Duodenal mucosa (tissue), 2 donors: ENCODE results near the gene CARMIL1.

Experiments
- H3K27ac ChIP-seq: one replicate; pipeline ENCODE4 v1.7.0; 2013; ENCODE audit warnings: low read depth, low read length
- H3K27me3 ChIP-seq, 2 donors: one replicate each; pipeline ENCODE4 v1.7.0; 2013; ENCODE audit warnings: low read length in 2 of 2, control low read depth in 1 of 2; ENCODE audit not compliant: insufficient read depth in 2 of 2, control insufficient read depth in 1 of 2
- H3K36me3 ChIP-seq, 2 donors: one replicate each; pipeline ENCODE4 v1.7.0; 2013; ENCODE audit warnings: low read length in 2 of 2, control low read depth in 1 of 2; ENCODE audit not compliant: insufficient read depth in 2 of 2, control insufficient read depth in 1 of 2
- H3K4me1 ChIP-seq, 2 donors: one replicate each; pipeline ENCODE4 v1.7.0; 2013; ENCODE audit warnings: low read length in 2 of 2, control low read depth in 1 of 2; ENCODE audit not compliant: insufficient read depth in 2 of 2, control insufficient read depth in 1 of 2
- H3K4me3 ChIP-seq, 2 donors: one replicate each; pipeline ENCODE4 v1.7.0; 2013; ENCODE audit warnings: low read length in 2 of 2, low read depth in 1 of 2
- H3K9ac ChIP-seq, 2 donors: one replicate each; pipeline ENCODE4 v1.7.0; 2013; ENCODE audit warnings: low read length in 2 of 2, low read depth in 1 of 2
- H3K9me3 ChIP-seq, 2 donors: one replicate each; pipeline ENCODE4 v1.7.0; 2013; ENCODE audit warnings: low read length in 2 of 2, control low read depth in 1 of 2; ENCODE audit not compliant: control insufficient read depth in 1 of 2

The CARMIL1 gene

DNA sequence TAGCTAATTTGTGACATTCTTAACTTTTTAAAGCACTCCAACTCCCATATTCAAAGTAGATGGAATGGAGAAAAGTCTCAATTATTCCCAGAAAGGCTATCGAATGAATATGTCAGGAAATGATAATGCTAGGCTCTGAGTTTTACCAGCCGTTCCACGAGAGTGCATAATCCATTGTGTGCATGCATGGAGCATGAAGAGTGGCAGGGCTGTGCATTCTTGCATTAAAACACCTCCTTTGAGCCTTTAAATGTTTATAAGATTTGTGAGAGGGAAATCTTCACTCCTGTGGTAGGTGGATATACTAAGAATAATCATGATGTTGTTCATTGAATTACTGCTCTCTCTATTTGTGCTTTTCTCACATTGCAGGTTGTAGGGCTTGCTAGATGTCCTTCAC, 178.3 kb downstream of the CARMIL1 start:
- Histone ChIP-seq H3K36me3 (peaks cover 4% of the 10 kb centered on the region in 2 donors), H3K9me3 (no peaks in the 10 kb centered on the region), H3K27me3 (no peaks in the 10 kb centered on the region), H3K4me1 (no peaks in the 10 kb centered on the region), H3K9ac (no peak overlapping the region), H3K27ac (no peak overlapping the region), H3K4me3 (no peak overlapping the region)

DNA sequence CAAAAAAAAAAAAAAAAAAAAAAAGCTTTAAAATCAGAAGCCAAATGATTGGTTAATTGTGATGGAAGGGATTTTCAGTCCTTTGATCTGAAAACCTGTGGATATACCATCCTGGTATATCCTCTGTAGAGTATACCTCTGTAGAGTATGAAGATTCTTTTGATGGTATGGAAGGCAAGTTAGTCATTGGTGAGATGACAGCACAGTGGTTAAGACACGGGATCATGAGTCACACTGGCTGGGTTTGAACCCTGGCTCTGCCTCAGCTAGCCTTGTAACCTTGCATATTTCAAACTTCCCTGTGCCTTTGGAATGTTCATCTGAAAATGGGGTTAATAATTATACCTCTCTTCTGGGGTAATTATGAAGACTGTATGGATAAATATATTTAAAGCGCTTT, 179.3 kb downstream of the CARMIL1 start:
- H3K27ac ChIP-seq = no peak overlapping the region
- peaks cover 4 to 7% of the 10 kb centered on the region in 2 donors for H3K36me3 ChIP-seq
- H3K4me1 ChIP-seq = no peaks in the 10 kb centered on the region
- H3K9ac ChIP-seq = no peak overlapping the region
- no peaks in the 10 kb centered on the region for H3K27me3 ChIP-seq
- H3K4me3 ChIP-seq = no peak overlapping the region
- no peaks in the 10 kb centered on the region for H3K9me3 ChIP-seq

DNA sequence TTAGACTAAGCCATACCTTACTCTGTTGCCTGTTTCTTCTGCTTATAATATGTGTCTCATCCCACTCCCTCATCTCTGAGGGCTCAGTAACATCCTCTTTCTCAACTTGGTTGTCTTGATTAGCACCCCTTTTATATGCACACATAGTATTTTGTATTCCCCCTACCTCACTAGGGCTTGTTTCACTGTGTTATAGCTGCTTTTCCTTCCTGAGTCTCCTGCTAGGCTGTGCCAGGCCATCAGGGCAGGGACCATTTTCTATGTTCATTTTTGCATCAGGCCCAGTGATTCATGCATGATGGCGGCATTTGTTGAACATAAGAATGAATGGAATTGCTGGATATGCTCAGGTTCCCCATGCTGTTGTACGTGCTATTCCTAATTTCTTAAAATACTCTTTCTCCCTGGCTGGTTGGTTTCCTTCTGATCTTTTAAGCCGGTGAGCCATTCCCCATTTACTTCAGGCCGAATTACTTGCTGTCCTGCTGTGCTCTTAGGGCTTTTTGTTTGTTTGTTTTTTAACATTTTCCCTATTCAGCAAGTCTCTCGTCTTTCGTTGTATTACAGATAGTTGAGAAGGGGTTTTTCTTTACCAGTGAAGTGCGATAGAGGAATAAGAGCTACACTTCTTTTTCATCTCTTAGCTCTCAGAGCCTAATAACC, 183.2 kb downstream of the CARMIL1 start:
- H3K27ac ChIP-seq = no peak overlapping the region
- peaks cover 3% of the 10 kb centered on the region in 2 donors for H3K36me3 ChIP-seq
- no peaks in the 10 kb centered on the region for H3K4me1 ChIP-seq
- no peaks in the 10 kb centered on the region for H3K27me3 ChIP-seq
- H3K9ac ChIP-seq = no peak overlapping the region
- H3K9me3 ChIP-seq = no peaks in the 10 kb centered on the region
- H3K4me3 ChIP-seq = no peak overlapping the region

DNA sequence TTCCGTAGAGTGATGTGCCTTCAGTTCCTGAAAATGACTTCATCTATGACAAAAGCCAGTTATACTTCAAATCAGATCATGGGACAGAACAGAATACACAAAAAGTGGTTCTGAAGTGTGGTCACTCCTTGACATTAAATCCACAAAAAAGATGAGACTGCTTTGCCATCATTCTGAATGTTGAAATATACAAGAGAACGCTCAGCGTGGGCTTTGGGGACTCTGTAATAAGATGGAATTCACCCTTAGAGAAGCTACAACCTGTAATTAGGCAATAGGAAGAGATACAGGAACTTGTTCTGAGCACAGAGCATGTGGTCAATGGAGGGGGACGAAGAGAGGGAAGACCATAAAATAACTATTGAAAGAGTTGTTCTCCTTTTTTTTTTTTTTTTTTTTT, 184.3 kb downstream of the CARMIL1 start:
- no peaks in the 10 kb centered on the region for H3K9me3 ChIP-seq
- no peaks in the 10 kb centered on the region for H3K27me3 ChIP-seq
- no peak overlapping the region for H3K4me3 ChIP-seq
- no peak overlapping the region for H3K27ac ChIP-seq
- peaks cover 3% of the 10 kb centered on the region in 2 donors for H3K36me3 ChIP-seq
- H3K4me1 ChIP-seq = no peaks in the 10 kb centered on the region
- no peak overlapping the region for H3K9ac ChIP-seq

- Histone ChIP-seq H3K36me3 (peaks cover 3 to 5% of the 10 kb centered on the region in 2 donors), H3K9me3 (no peaks in the 10 kb centered on the region), H3K27me3 (no peaks in the 10 kb centered on the region), H3K4me3 (no peak overlapping the region), H3K9ac (no peak overlapping the region), H3K27ac (no peak overlapping the region), H3K4me1 (no peaks in the 10 kb centered on the region)
Measured at GRCh38 chr6:25464225-25464624, 185.1 kb downstream of the CARMIL1 start.

DNA sequence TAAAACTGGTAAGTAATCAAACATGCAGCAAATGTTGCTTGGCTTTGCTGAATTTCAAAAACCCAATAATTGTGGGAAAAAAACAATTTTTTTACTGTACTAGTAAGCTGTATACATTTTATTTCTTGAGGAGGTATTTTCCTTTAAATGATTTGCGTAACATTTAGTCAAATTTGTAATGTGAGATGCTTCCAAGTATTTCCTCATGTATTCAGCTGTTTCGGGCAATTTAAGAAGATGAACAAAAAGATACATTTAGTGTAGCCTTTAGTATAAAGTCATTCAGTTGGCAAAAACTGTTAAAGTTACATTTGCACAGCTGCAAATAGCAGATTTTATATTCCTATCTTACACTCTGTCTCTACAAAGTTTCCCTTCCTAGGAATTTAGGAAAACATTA, 186.8 kb downstream of the CARMIL1 start:
- Histone ChIP-seq H3K27ac (no peak overlapping the region), H3K9ac (no peak overlapping the region)

DNA sequence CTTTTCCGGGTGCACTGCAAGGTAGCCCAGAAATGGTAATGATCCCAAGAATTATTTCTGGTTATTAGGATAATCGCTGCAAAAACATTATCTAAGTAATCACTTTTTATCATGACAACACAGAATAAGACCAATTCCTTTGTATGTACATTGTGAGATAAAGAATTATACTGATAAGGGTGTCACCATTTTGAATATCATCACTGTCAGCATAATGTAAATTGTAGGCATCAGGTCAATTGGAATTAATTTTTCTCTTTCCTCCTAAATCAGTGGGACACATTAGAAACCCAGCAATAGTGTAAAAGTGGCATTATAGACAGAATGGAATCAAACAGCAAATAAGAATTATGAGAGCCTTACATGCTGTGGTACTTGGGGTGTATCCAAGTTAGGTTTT, 189.7 kb downstream of the CARMIL1 start:
- Histone ChIP-seq H3K27ac (no peak overlapping the region), H3K4me1 (no peaks in the 10 kb centered on the region), H3K36me3 (peaks cover 7 to 10% of the 10 kb centered on the region in 2 donors), H3K9me3 (no peaks in the 10 kb centered on the region), H3K9ac (no peak overlapping the region), H3K4me3 (no peak overlapping the region), H3K27me3 (no peaks in the 10 kb centered on the region)

More for the DNA sequence above, 186.8 kb downstream of the CARMIL1 start:
- Histone ChIP-seq H3K36me3 (peaks cover 3 to 6% of the 10 kb centered on the region in 2 donors), H3K4me1 (no peaks in the 10 kb centered on the region), H3K27me3 (no peaks in the 10 kb centered on the region), H3K4me3 (no peak overlapping the region), H3K9me3 (no peaks in the 10 kb centered on the region)

- no peak overlapping the region for H3K27ac ChIP-seq
- H3K9me3 ChIP-seq = no peaks in the 10 kb centered on the region
- no peaks in the 10 kb centered on the region for H3K4me1 ChIP-seq
- H3K9ac ChIP-seq = no peak overlapping the region
- H3K36me3 ChIP-seq = peaks cover 7 to 10% of the 10 kb centered on the region in 2 donors
- no peaks in the 10 kb centered on the region for H3K27me3 ChIP-seq
- H3K4me3 ChIP-seq = no peak overlapping the region
Measured at GRCh38 chr6:25469797-25470388, 190.7 kb downstream of the CARMIL1 start.

GRCh38 chr6:25472306-25472705, 193.1 kb downstream of the CARMIL1 start:
- Histone ChIP-seq H3K27me3 (no peaks in the 10 kb centered on the region), H3K9me3 (no peaks in the 10 kb centered on the region), H3K9ac (no peak overlapping the region), H3K36me3 (peaks cover 7 to 17% of the 10 kb centered on the region in 2 donors), H3K4me3 (no peak overlapping the region), H3K4me1 (no peaks in the 10 kb centered on the region), H3K27ac (no peak overlapping the region)

- H3K36me3 ChIP-seq = peaks cover 7 to 17% of the 10 kb centered on the region in 2 donors
- H3K4me3 ChIP-seq = no peak overlapping the region
- H3K27me3 ChIP-seq = no peaks in the 10 kb centered on the region
- no peaks in the 10 kb centered on the region for H3K4me1 ChIP-seq
- H3K9me3 ChIP-seq = no peaks in the 10 kb centered on the region
- H3K9ac ChIP-seq = no peak overlapping the region
- no peak overlapping the region for H3K27ac ChIP-seq
Measured at GRCh38 chr6:25472906-25473305, 193.7 kb downstream of the CARMIL1 start.
